Activated CD8-positive, alpha-beta memory T cell treated with anti-CD3 and anti-CD28 coated beads, Interleukin-2, amount 10 ng/mL, durations not matched to agents 7 days and 5 days (primary cell): ENCODE data around the gene TAS2R41. TPM values are rescaled to one million over a fixed set of nuclear protein-coding genes. Genes with fewer than 3 reads are reported as not detected.

Experiments
- ATAC-seq: fragments of 150-1000 bp; cut with Tn5 transposase; one replicate; pipeline ENCODE4 v1.10.0; 2021; ENCODE audit warnings: moderate library complexity
- CTCF ChIA-PET: fragments of 350-600 bp; sonication (Branson Sonifier 250); formaldehyde crosslinking; loops from one replicate; lab custom pipeline; 2021; ENCODE audit warnings: antibody characterized with exemption; lab: Charles Lee
- DNase-seq: peaks from one replicate; pipeline ENCODE4 v3.0.0-alpha.2; 2020
- H3K27ac Mint-ChIP-seq: one replicate; pipeline ENCODE4 v1.8.0; 2021; ENCODE audit warnings: mild to moderate bottlenecking, mixed read lengths
- H3K27me3 Mint-ChIP-seq: one replicate; pipeline ENCODE4 v1.8.0; 2021; ENCODE audit warnings: mixed read lengths
- H3K36me3 Mint-ChIP-seq: one replicate; pipeline ENCODE4 v1.8.0; 2021; ENCODE audit warnings: mild to moderate bottlenecking, mixed read lengths
- H3K4me1 Mint-ChIP-seq: one replicate; pipeline ENCODE4 v1.8.0; 2021; ENCODE audit warnings: mixed read lengths
- H3K4me3 Mint-ChIP-seq: one replicate; pipeline ENCODE4 v1.8.0; 2021; ENCODE audit warnings: mild to moderate bottlenecking, moderate library complexity, mixed read lengths
- H3K9me3 Mint-ChIP-seq: one replicate; pipeline ENCODE4 v1.8.0; 2022; ENCODE audit warnings: low read depth, mixed read lengths
- total RNA-seq, 2 experiments: library from RNA; stranded (reverse); gene quantifications; one replicate each; pipeline ENCODE4 v1.2.3, GENCODE V29; 2021

The TAS2R41 gene, protein sequence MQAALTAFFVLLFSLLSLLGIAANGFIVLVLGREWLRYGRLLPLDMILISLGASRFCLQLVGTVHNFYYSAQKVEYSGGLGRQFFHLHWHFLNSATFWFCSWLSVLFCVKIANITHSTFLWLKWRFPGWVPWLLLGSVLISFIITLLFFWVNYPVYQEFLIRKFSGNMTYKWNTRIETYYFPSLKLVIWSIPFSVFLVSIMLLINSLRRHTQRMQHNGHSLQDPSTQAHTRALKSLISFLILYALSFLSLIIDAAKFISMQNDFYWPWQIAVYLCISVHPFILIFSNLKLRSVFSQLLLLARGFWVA
- not detected for total RNA-seq

DNA sequence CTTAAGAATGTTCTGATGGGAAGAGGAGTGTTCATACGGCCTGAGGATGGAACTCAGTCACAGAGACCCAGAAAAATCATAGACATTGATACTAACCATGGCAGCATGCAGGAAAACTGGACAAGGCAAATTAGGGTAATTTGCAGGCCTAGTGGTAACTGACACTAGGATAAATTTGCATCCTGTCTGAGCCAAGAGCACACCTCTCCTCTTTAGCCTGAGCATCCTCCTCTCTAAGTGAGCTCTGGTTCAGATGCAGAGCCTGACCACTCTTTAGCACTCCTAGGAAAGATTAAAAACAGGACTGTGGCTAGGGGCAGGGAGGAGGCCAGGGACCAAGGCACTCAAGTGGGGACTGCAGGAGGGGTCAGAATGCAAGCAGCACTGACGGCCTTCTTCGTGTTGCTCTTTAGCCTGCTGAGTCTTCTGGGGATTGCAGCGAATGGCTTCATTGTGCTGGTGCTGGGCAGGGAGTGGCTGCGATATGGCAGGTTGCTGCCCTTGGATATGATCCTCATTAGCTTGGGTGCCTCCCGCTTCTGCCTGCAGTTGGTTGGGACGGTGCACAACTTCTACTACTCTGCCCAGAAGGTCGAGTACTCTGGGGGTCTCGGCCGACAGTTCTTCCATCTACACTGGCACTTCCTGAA is at the start of gene TAS2R41:
Gene TAS2R41 (plus strand): TSS at position 373 of the 650 bp plus-strand sequence. CDS start 0 bp downstream, at position 373.
- Mint-ChIP-seq H3K27ac (no peak within 1 kb of the TSS), H3K9me3 (no peaks in the 10 kb centered on the region), H3K4me3 (no peak within 1 kb of the TSS), H3K4me1 (peaks cover 3% of the 10 kb centered on the region), H3K27me3 (peaks cover 5% of the 10 kb centered on the region), H3K36me3 (no peaks in the 10 kb centered on the region)
- DNase-seq = no peak
- ATAC-seq = no peak
- CTCF ChIA-PET = no interaction called here

- ATAC-seq = no peak
- CTCF ChIA-PET = interaction anchor here (1.4 kb wide), 1 partner anchor 190 kb away, joined by 3 read pairs; no protein-coding TSS in a partner anchor
- Mint-ChIP-seq H3K4me1 (peaks cover 9% of the 10 kb centered on the region), H3K27ac (no peak overlapping the region), H3K27me3 (peaks cover 14% of the 10 kb centered on the region), H3K9me3 (no peaks in the 10 kb centered on the region), H3K4me3 (no peak overlapping the region), H3K36me3 (peaks cover 2% of the 10 kb centered on the region)
- DNase-seq = no peak
Measured at GRCh38 chr7:143429770-143430698, 47.6 kb upstream of the TAS2R41 start.

GRCh38 chr7:143431109-143431508 is 46.6 kb upstream of the TAS2R41 start:
- no peak for DNase-seq
- H3K27ac Mint-ChIP-seq = no peak overlapping the region
- CTCF ChIA-PET = interaction anchor here (1.1 kb wide), 1 partner anchor 23 kb away, joined by 3 read pairs; the partner anchor contains the start of gene EPHA1
- H3K4me3 Mint-ChIP-seq = no peak overlapping the region
- peaks cover 8% of the 10 kb centered on the region for H3K4me1 Mint-ChIP-seq
- ATAC-seq = no peak
- peaks cover 14% of the 10 kb centered on the region for H3K27me3 Mint-ChIP-seq
- H3K9me3 Mint-ChIP-seq = no peaks in the 10 kb centered on the region
- H3K36me3 Mint-ChIP-seq = peaks cover 2% of the 10 kb centered on the region

DNA sequence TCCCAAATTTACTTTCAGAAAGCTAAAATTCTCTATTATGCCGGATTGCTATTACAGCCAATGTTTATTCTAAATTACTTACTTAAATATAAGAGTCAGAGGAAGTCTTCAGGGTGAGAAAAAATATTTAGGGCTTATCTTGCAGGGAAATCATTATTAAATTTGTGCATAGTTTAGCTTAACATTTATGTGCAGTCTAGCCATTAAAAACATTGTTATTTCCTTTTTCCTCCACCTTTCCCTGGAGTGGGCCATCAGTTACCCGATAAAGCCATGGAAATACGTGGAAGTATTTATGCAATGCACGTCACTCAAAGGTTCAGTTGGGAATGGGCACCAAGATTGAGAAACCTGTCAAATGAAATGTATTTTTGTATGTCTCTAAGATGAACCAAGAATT is 43.9 kb upstream of the TAS2R41 start:
- no peak for DNase-seq
- Mint-ChIP-seq H3K27me3 (peaks cover 14% of the 10 kb centered on the region), H3K4me1 (peaks cover 11% of the 10 kb centered on the region), H3K9me3 (no peaks in the 10 kb centered on the region), H3K4me3 (no peak overlapping the region), H3K36me3 (peaks cover 2% of the 10 kb centered on the region), H3K27ac (no peak overlapping the region)
- no peak for ATAC-seq
- CTCF ChIA-PET = interaction anchor here (1.4 kb wide), 1 partner anchor 11 kb away, joined by 3 read pairs; no protein-coding TSS in a partner anchor

GRCh38 chr7:143434660-143435059 is 43.0 kb upstream of the TAS2R41 start:
- DNase-seq (no peak), ATAC-seq (no peak)
- no peak overlapping the region for H3K27ac Mint-ChIP-seq
- H3K36me3 Mint-ChIP-seq = peaks cover 1% of the 10 kb centered on the region
- no peak overlapping the region for H3K4me3 Mint-ChIP-seq
- peaks cover 14% of the 10 kb centered on the region for H3K27me3 Mint-ChIP-seq
- CTCF ChIA-PET = no interaction called here
- H3K9me3 Mint-ChIP-seq = no peaks in the 10 kb centered on the region
- peaks cover 11% of the 10 kb centered on the region for H3K4me1 Mint-ChIP-seq

DNA sequence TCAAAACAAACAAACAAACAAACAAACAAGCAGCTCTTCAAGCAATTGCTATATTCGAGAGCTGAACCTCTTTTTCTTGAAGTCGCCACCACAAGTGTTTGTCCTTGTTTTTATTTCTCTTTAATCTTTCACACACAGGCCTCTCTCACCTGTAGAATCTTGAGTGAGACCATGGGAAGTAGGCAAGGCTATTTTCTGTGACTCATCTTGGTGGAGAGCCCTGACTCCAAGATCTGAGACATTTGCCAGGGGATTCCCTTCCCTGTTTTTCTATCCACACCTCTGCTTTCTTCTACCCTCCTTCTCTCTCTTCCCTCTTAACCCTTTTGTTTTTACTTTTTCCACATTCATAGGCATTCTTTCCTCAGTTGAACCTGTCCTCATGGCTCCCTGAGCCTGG is 42.4 kb upstream of the TAS2R41 start:
- DNase-seq = no peak
- Mint-ChIP-seq H3K4me1 (peaks cover 11% of the 10 kb centered on the region), H3K9me3 (no peaks in the 10 kb centered on the region), H3K27ac (no peak overlapping the region), H3K27me3 (peaks cover 9% of the 10 kb centered on the region), H3K4me3 (no peak overlapping the region), H3K36me3 (no peaks in the 10 kb centered on the region)
- ATAC-seq = no peak
- CTCF ChIA-PET = no interaction called here

GRCh38 chr7:143436325-143436946 is 41.2 kb upstream of the TAS2R41 start:
- ATAC-seq = no peak
- CTCF ChIA-PET = interaction anchor here (0.7 kb wide), 1 partner anchor 56 kb away, joined by 5 read pairs; no protein-coding TSS in a partner anchor
- Mint-ChIP-seq H3K4me1 (peaks cover 11% of the 10 kb centered on the region), H3K4me3 (no peak overlapping the region), H3K9me3 (no peaks in the 10 kb centered on the region), H3K27ac (no peak overlapping the region), H3K36me3 (no peaks in the 10 kb centered on the region), H3K27me3 (peaks cover 7% of the 10 kb centered on the region)
- no peak for DNase-seq

DNA sequence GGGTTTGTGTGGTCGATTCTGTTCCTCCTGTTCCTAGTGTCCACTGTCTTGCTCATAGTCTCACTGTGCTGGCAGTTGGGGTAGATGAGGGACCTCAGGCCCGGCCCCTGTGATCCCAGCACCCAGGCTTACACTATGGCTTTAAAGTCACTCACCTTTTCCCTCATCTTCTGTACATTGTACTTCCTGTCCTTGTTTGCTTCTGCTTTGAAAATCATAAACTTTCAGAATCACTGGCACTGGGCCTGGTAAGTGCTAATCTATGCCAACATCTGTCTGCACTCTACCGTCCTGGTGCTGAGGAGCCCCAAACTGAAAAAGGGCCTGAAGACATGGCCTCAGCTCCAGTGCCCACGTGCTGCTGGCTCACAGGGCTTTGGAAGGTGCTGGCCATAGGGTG is 40.1 kb upstream of the TAS2R41 start:
- Mint-ChIP-seq H3K27ac (no peak overlapping the region), H3K9me3 (no peaks in the 10 kb centered on the region), H3K36me3 (no peaks in the 10 kb centered on the region), H3K4me3 (no peak overlapping the region), H3K4me1 (peaks cover 11% of the 10 kb centered on the region), H3K27me3 (peaks cover 5% of the 10 kb centered on the region)
- CTCF ChIA-PET = no interaction called here
- DNase-seq (no peak), ATAC-seq (no peak)

GRCh38 chr7:143439866-143440265 is 37.8 kb upstream of the TAS2R41 start:
- Mint-ChIP-seq H3K4me1 (peaks cover 11% of the 10 kb centered on the region), H3K36me3 (no peaks in the 10 kb centered on the region)
- CTCF ChIA-PET = no interaction called here

GRCh38 chr7:143443153-143443552 is 34.5 kb upstream of the TAS2R41 start, which contains the start of gene TAS2R60:
Gene TAS2R60, plus strand, starts transcription at chr7:143443453. Its CDS starts 0 bp downstream, at chr7:143443453.
- ATAC-seq (no peak), DNase-seq (no peak)
- Mint-ChIP-seq H3K27ac (no peak within 1 kb of the TSS), H3K4me1 (no peaks in the 10 kb centered on the region), H3K9me3 (no peaks in the 10 kb centered on the region), H3K27me3 (no peaks in the 10 kb centered on the region), H3K36me3 (no peaks in the 10 kb centered on the region), H3K4me3 (no peak within 1 kb of the TSS)
- CTCF ChIA-PET = no interaction called here

More at GRCh38 chr7:143439866-143440265, 37.8 kb upstream of the TAS2R41 start:
- DNase-seq = no peak
- H3K27me3 Mint-ChIP-seq = no peaks in the 10 kb centered on the region
- no peaks in the 10 kb centered on the region for H3K9me3 Mint-ChIP-seq
- no peak for ATAC-seq
- no peak overlapping the region for H3K27ac Mint-ChIP-seq
- H3K4me3 Mint-ChIP-seq = no peak overlapping the region

DNA sequence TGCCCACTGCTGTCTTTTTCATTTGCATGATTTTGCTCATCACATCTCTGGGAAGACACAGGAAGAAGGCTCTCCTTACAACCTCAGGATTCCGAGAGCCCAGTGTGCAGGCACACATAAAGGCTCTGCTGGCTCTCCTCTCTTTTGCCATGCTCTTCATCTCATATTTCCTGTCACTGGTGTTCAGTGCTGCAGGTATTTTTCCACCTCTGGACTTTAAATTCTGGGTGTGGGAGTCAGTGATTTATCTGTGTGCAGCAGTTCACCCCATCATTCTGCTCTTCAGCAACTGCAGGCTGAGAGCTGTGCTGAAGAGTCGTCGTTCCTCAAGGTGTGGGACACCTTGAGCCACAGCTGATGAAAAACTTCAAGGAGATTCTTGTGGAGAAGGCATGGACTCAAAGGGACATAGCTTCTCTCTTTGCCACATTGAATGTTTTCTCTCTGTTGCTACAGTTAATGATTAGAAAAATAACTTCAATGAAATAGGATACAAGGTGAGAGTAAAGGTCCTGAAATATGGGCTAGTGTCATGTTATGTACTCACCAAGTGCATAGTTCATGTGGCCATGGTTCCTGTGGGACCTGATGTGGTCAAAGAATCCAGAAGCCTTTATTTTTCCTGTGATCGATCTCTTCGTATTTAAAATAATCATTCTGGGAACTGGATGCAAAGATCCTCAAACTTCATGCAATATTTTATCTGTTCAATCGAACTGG is 33.5 kb upstream of the TAS2R41 start:
- Mint-ChIP-seq H3K4me3 (no peak overlapping the region), H3K27me3 (no peaks in the 10 kb centered on the region), H3K9me3 (no peaks in the 10 kb centered on the region), H3K27ac (no peak overlapping the region), H3K36me3 (no peaks in the 10 kb centered on the region), H3K4me1 (no peaks in the 10 kb centered on the region)
- DNase-seq = no peak
- CTCF ChIA-PET = interaction anchor here (1.0 kb wide), 1 partner anchor 28 kb away, joined by 3 read pairs; no protein-coding TSS in a partner anchor
- no peak for ATAC-seq

GRCh38 chr7:143444785-143445184 is 32.9 kb upstream of the TAS2R41 start:
- DNase-seq (no peak), ATAC-seq (no peak)
- Mint-ChIP-seq H3K36me3 (no peaks in the 10 kb centered on the region), H3K27me3 (no peaks in the 10 kb centered on the region), H3K27ac (no peak overlapping the region), H3K9me3 (no peaks in the 10 kb centered on the region), H3K4me3 (no peak overlapping the region), H3K4me1 (no peaks in the 10 kb centered on the region)
- CTCF ChIA-PET = interaction anchor here (1.0 kb wide), 1 partner anchor 29 kb away, joined by 3 read pairs; no protein-coding TSS in a partner anchor
